GM20431 (cell line): ENCODE results near the gene PCDHB11.
"Not testable (repeated sequence)": the region's sequence is repeated elsewhere in the genome, so short reads cannot be mapped to it uniquely, and the experiment has no call there.

Experiments
- in situ Hi-C: fragments of 300-500 bp; cut with MseI, MboI; formaldehyde crosslinking; loops from one replicate; pipeline ENCODE4 v1.15.0; 2020; ENCODE audit warnings: low sequenced_read_pairs; ENCODE audit not compliant: unreplicated experiment

The PCDHB11 gene

DNA sequence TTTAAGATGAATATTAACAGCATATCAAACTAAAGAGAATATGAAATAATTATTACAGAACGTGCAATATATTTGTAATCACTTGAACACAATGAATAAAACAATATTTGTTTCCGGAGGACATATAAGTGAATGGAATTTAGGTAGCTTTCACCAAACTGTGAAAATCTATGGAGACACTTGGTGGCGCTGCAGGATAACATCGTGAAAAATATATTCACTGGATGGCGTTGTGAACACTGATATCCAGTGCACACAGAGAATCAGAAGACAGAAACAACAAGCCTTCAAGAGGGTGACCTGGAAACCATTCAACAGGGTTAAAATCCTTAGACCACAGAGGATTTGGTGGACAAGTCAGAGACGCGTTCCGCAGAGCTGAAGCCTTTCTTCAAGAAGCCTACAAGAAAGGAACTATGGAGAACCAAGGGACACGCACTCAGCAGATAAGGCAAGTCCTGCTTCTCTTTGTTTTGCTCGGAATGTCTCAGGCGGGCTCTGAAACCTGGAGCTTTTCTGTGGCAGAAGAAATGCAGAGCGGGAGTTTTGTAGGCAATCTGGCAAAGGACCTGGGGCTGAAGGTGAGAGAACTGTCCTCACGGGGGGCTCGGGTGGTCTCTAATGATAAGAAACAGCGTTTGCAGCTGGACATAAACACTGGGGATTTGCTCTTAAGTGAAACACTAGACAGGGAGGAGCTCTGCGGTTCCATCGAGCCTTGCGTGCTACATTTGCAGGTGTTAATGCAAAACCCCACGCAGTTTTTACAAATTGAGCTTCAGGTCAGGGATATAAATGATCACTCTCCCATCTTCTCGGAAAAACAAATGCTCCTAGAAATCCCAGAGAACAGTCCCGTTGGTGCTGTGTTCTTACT lies at the start of gene PCDHB11:
TSS of gene PCDHB11 (plus strand) at position 269 of the 877 bp plus-strand sequence. CDS start at position 417, 148 bp downstream.
- in situ Hi-C loops: no loop called here

DNA sequence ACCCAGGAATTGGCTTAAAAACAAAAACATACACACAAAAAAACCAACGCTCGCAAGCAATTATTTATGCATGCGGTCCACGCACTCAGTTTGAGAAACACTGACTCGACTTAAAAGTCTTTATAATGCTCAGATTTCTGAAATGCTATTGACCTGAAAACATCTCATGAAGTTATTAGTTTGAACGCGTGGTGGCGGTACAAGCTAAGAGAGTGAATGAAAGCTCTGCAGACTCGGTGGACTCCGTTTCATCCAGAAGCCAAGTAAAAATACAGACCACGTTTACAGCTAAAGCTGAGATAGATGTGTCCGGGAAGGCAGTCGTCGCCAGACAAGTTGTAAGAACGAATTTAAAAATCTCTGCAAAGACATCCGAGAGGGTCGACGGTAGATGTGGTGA lies 49.6 kb upstream of the PCDHB11 start, which contains the start of gene PCDHB6:
TSS of gene PCDHB6 (plus strand) at position 246 of the 400 bp plus-strand sequence. CDS start 201 bp downstream, outside the sequence.
- in situ Hi-C loops: no loop called here

DNA sequence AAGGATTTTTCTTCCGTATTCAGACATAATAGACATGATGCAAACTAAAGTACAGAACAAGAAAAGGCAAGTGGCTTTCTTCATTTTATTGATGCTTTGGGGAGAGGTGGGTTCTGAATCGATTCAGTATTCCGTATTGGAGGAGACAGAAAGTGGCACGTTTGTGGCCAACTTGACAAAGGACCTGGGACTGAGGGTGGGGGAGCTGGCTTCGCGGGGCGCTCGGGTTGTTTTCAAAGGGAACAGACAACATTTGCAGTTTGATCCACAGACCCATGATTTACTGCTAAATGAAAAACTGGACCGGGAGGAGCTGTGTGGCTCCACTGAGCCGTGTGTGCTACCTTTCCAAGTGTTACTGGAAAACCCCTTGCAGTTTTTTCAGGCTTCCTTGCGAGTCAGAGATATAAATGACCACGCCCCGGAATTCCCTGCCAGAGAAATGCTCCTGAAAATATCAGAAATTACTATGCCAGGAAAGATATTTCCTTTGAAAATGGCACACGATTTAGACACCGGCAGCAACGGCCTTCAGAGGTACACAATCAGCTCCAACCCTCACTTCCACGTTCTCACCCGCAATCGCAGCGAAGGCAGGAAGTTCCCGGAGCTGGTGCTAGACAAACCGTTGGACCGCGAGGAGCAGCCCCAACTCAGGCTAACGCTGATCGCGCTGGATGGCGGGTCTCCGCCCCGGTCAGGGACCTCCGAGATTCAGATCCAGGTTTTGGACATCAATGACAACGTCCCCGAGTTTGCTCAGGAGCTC lies 49.0 kb upstream of the PCDHB11 start:
- in situ Hi-C loops: no loop called here

DNA sequence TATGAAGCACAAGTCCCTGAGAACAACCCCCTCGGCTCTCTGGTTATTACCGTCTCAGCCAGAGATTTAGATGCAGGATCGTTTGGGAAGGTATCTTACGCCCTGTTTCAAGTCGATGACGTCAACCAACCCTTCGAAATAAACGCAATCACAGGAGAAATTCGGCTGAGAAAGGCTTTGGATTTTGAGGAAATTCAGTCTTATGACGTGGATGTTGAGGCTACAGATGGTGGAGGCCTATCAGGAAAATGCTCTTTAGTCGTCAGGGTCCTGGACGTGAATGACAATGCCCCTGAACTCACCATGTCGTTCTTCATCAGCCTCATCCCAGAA lies 48.5 kb upstream of the PCDHB11 start:
- in situ Hi-C loops: no loop called here

DNA sequence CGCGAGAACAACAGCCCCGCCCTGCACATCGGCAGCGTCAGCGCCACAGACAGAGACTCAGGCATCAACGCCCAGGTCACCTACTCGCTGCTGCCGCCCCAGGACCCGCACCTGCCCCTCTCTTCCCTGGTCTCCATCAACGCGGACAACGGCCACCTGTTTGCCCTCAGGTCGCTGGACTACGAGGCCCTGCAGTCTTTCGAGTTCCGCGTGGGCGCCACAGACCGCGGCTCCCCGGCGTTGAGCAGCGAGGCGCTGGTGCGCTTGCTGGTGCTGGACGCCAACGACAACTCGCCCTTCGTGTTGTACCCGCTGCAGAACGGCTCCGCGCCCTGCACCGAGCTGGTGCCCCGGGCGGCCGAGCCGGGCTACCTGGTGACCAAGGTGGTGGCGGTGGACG lies 47.8 kb upstream of the PCDHB11 start:
- in situ Hi-C loops: not testable (repeated sequence)

DNA sequence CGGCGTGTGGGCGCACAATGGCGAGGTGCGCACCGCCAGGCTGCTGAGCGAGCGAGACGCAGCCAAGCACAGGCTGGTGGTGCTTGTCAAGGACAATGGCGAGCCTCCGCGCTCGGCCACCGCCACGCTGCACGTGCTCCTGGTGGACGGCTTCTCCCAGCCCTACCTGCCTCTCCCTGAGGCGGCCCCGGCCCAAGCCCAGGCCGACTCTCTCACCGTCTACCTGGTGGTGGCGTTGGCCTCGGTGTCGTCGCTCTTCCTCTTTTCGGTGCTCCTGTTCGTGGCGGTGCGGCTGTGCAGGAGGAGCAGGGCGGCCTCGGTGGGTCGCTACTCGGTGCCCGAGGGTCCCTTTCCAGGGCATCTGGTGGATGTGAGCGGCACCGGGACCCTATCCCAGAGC lies 47.3 kb upstream of the PCDHB11 start:
- in situ Hi-C loops: not testable (repeated sequence)

DNA sequence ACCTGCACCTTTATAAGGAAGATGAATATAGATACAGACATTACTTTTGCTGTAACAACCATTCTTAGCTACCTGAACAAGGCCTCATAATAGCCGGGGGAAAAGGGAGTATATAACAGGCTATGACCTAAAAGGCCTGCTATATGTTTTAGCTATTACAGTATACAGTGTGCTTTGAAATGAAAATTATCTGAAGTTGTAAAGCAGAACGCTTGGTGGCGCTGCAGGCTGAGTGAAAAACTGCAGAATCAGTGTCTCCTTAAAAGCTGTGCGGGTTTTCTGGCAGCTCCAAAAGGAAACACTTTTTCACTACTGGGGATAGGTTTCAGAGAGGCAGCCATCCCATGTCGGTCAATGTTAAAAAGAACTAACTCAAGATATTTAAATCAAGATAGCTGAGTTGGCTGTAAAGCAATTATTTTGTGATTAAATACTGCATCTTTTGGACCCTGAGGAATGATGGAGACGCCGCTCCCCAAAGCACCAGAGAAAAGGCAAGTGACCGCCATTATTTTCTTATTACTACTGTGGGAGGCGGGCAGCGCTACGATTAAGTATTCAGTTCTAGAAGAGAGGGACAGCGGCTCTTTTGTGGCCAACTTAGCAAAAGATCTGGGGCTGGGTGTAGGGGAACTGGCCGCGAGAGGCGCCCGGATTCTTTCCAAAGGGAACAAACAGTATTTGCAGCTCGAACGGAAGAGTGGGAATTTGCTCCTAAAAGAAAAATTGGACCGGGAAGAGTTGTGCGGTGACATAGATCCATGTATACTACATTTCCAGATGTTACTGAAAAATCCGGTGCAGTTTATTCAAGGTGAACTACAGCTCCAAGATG lies 43.7 kb upstream of the PCDHB11 start:
- in situ Hi-C loops: no loop called here

GRCh38 chr5:141157356-141157755 lies 42.1 kb upstream of the PCDHB11 start:
- in situ Hi-C loops: not testable (repeated sequence)

DNA sequence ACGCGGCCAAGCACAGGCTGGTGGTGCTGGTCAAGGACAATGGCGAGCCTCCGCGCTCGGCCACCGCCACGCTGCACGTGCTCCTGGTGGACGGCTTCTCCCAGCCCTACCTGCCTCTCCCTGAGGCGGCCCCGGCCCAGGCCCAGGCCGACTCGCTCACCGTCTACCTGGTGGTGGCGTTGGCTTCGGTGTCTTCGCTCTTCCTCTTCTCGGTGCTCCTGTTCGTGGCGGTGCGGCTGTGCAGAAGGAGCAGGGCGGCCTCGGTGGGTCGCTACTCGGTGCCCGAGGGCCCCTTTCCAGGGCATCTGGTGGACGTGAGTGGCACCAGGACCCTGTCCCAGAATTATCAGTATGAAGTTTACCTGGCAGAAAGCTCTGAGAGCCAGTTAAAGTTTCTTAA lies 41.5 kb upstream of the PCDHB11 start:
- in situ Hi-C loops: not testable (repeated sequence)

DNA sequence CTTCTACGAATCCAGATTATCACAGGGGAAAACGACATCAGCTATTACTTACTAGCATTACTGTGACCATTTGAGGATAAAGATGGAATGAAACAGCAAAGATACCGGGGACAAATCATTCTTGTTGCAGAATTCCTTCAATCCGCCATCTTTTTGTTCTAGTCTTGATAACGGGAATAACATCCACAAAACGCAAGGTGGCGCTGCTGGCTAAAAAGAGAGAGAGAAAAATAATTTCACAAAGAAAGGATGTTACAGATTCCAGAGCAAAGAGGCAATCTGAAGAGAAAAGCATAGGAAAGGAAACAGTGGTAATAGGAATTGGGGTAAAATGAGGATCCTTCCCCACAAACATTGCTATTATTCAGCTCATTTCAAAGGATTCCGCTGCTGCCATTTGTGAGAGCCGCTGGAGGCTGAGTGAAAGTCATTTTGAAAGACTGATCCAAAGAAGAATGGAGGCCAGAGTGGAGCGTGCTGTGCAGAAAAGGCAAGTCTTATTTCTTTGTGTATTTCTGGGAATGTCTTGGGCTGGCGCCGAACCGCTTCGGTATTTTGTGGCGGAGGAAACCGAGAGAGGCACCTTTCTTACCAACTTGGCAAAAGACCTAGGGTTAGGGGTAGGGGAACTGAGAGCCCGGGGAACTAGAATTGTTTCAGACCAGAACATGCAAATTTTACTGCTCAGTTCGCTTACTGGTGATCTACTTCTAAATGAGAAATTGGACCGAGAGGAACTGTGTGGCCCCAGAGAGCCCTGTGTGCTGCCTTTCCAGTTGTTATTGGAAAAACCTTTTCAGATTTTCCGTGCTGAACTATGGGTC lies 26.8 kb upstream of the PCDHB11 start, which contains the start of gene PCDHB7:
TSS of gene PCDHB7 (plus strand) at position 264 of the 824 bp plus-strand sequence. CDS start at position 456, 192 bp downstream.
- in situ Hi-C loops: no loop called here

DNA sequence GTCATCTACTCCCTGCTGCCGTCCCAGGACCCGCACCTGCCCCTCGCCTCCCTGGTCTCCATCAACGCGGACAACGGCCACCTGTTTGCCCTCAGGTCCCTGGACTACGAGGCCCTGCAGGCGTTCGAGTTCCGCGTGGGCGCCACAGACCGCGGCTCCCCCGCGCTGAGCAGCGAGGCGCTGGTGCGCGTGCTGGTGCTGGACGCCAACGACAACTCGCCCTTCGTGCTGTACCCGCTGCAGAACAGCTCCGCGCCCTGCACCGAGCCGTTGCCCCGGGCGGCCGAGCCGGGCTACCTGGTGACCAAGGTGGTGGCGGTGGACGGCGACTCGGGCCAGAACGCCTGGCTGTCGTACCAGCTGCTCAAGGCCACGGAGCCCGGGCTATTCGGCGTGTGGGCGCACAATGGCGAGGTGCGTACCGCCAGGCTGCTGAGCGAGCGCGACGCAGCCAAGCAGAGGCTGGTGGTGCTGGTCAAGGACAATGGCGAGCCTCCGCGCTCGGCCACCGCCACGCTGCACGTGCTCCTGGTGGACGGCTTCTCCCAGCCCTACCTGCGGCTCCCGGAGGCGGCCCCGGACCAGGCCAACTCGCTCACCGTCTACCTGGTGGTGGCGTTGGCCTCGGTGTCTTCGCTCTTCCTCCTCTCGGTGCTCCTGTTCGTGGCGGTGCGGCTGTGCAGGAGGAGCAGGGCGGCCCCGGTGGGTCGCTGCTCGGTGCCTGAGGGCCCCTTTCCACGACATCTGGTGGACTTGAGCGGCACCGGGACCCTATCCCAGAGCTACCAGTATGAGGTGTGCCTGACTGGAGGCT lies 24.9 kb upstream of the PCDHB11 start:
- in situ Hi-C loops: not testable (repeated sequence)

- in situ Hi-C loops: no loop called here
These were observed 23.5 kb upstream of the PCDHB11 start for GRCh38 chr5:141175933-141176332.

- in situ Hi-C loops: not testable (repeated sequence)
These were observed 21.7 kb upstream of the PCDHB11 start, which contains the start of gene PCDHB8 for GRCh38 chr5:141177577-141178191. Gene PCDHB8, plus strand, starts transcription at chr5:141177790. Its CDS starts 245 bp downstream, at chr5:141178035.

GRCh38 chr5:141179371-141179770 lies 20.1 kb upstream of the PCDHB11 start:
- in situ Hi-C loops: not testable (repeated sequence)

- in situ Hi-C loops: not testable (repeated sequence)
These were observed 19.6 kb upstream of the PCDHB11 start for GRCh38 chr5:141179876-141180275.

DNA sequence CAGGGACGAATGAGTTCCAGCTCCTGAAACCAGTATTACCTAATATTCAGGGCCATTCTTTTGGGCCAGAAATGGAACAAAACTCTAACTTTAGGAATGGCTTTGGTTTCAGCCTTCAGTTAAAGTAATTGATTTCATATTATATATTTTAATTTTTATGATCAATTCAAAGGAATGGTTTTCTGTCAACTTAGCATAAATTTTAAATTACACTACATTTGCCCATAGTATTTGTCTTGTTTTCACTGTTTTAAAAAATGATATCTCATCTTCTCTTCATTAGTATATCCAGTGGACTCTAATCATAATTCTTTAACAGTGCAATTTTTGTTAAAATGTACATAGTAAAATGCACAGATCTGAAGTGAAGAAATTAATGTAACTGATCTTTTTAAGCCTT lies 19.1 kb upstream of the PCDHB11 start:
- in situ Hi-C loops: no loop called here

GRCh38 chr5:141182248-141182647 lies 17.2 kb upstream of the PCDHB11 start, which contains the start of gene PCDHB16:
Gene PCDHB16, plus strand, starts transcription at chr5:141182387. Its CDS starts 173 bp downstream, at chr5:141182560.
- in situ Hi-C loops: no loop called here
